Measurements from ENCODE around the gene P4HA2. TPM values are rescaled to one million over a fixed set of nuclear protein-coding genes. Genes with fewer than 3 reads are reported as not detected.

Gene P4HA2
- total RNA-seq, 2 donors from 2014 or later = 60.5 to 65.4 TPM

GRCh38 chr5:132205385-132206125 is 22.1 kb downstream of the P4HA2 start:
- Histone ChIP-seq H3K4me1 (peaks cover 0 to 42% of the 10 kb centered on the region in 2 donors), H3K9me3 (no peaks in the 10 kb centered on the region), H3K27ac (peak overlapping the region; percentile 38 to 67), H3K36me3 (peaks cover 57% of the 10 kb centered on the region), H3K4me3 (no peak overlapping the region), H3K27me3 (no peaks in the 10 kb centered on the region)
- TF ChIP-seq CTCF (IDR thresholded peaks at IDR 0.05) = no peak
- DNase-seq (ENCODE audit: low spot score) = peak; percentile 47

- H3K27me3 ChIP-seq = no peaks in the 10 kb centered on the region
- no peaks in the 10 kb centered on the region for H3K9me3 ChIP-seq
- DNase-seq (ENCODE audit: low spot score) = no peak
- peak overlapping the region in 1 of 2 donors; percentile 67 for H3K27ac ChIP-seq
- no peak overlapping the region for H3K4me3 ChIP-seq
- H3K4me1 ChIP-seq = peaks cover 0 to 34% of the 10 kb centered on the region in 2 donors
- peaks cover 57% of the 10 kb centered on the region for H3K36me3 ChIP-seq
- TF ChIP-seq CTCF (IDR thresholded peaks at IDR 0.05) = no peak
Measured at GRCh38 chr5:132204371-132205135, 23.1 kb downstream of the P4HA2 start.

- Histone ChIP-seq H3K27ac (peak overlapping the region in 1 of 2 donors; percentile 15), H3K9me3 (no peaks in the 10 kb centered on the region), H3K27me3 (no peaks in the 10 kb centered on the region), H3K4me3 (no peak overlapping the region), H3K36me3 (peaks cover 57% of the 10 kb centered on the region), H3K4me1 (peaks cover 0 to 34% of the 10 kb centered on the region in 2 donors)
- TF ChIP-seq CTCF (IDR thresholded peaks at IDR 0.05) = no peak
- peak; percentile 44 for DNase-seq (ENCODE audit: low spot score)
Measured at GRCh38 chr5:132203916-132204315, 23.7 kb downstream of the P4HA2 start.

GRCh38 chr5:132203464-132203818 is 24.2 kb downstream of the P4HA2 start:
- H3K27me3 ChIP-seq = no peaks in the 10 kb centered on the region
- DNase-seq (ENCODE audit: low spot score) = no peak
- H3K9me3 ChIP-seq = no peaks in the 10 kb centered on the region
- peaks cover 0 to 34% of the 10 kb centered on the region in 2 donors for H3K4me1 ChIP-seq
- H3K27ac ChIP-seq = peak overlapping the region in 1 of 2 donors; percentile 15
- H3K36me3 ChIP-seq = peaks cover 57% of the 10 kb centered on the region
- H3K4me3 ChIP-seq = no peak overlapping the region
- TF ChIP-seq CTCF (IDR thresholded peaks at IDR 0.05) = no peak

- no peak for TF ChIP-seq CTCF (IDR thresholded peaks at IDR 0.05)
- Histone ChIP-seq H3K36me3 (peaks cover 61% of the 10 kb centered on the region), H3K27ac (peak overlapping the region in 1 of 2 donors; percentile 15), H3K27me3 (no peaks in the 10 kb centered on the region), H3K9me3 (no peaks in the 10 kb centered on the region), H3K4me1 (peaks cover 0 to 34% of the 10 kb centered on the region in 2 donors), H3K4me3 (no peak overlapping the region)
- no peak for DNase-seq (ENCODE audit: low spot score)
Measured at GRCh38 chr5:132202711-132203463, 24.8 kb downstream of the P4HA2 start.
